HL-60 (cell line): ENCODE data around the gene FBXO38.

Experiments
- CTCF ChIP-seq: IDR thresholded peaks from one replicate; pipeline ENCODE4 v1.5.1; 2011; ENCODE audit warnings: low read length, control low read depth, inconsistent platforms; ENCODE audit not compliant: insufficient read depth
- GABPA ChIP-seq: IDR thresholded peaks from 2 replicates; pipeline ENCODE4 v1.6.1; 2012; ENCODE audit warnings: low read depth
- POLR2AphosphoS5 ChIP-seq: IDR thresholded peaks from 2 replicates; pipeline ENCODE4 v1.6.1; 2012; ENCODE audit warnings: low read depth
- REST ChIP-seq: IDR thresholded peaks from 2 replicates; pipeline ENCODE4 v1.6.1; 2012; ENCODE audit warnings: low read depth; ENCODE audit not compliant: insufficient replicate concordance
- SPI1 ChIP-seq: IDR thresholded peaks from 2 replicates; pipeline ENCODE4 v1.6.1; 2012; ENCODE audit warnings: low read depth, mild to moderate bottlenecking, borderline replicate concordance

GRCh38 chr5:148457183-148457620 is 73.4 kb downstream of the FBXO38 start:
- peak; percentile 36 for TF ChIP-seq CTCF
- no peak for TF ChIP-seq POLR2AphosphoS5
- no peak for TF ChIP-seq SPI1
- TF ChIP-seq GABPA, result no peak
- TF ChIP-seq REST, result no peak
